Ishikawa (cell line): ENCODE measurements around the gene FOXO6.
A peak's percentile ranks its signal among the peaks of the same experiment; 100 is the strongest.

Experiments
- CEBPB ChIP-seq: IDR thresholded peaks from 2 replicates; pipeline ENCODE4 v1.6.1; 2012
- EGR1 ChIP-seq: IDR thresholded peaks from 2 replicates; pipeline ENCODE4 v1.6.1; 2012
- EP300 ChIP-seq: IDR thresholded peaks from 2 replicates; pipeline ENCODE4 v1.6.1; 2012; ENCODE audit warnings: borderline replicate concordance
- FOXM1 ChIP-seq: IDR thresholded peaks from 2 replicates; pipeline ENCODE4 v1.6.1; 2012; ENCODE audit warnings: low read depth, borderline replicate concordance
- NFIC ChIP-seq: IDR thresholded peaks from 2 replicates; pipeline ENCODE4 v1.6.1; 2012
- RAD21 ChIP-seq: IDR thresholded peaks from 2 replicates; pipeline ENCODE4 v1.6.1; 2012; ENCODE audit warnings: low read depth
- TAF1 ChIP-seq: IDR thresholded peaks from 2 replicates; pipeline ENCODE4 v1.6.1; 2012; ENCODE audit warnings: low read depth, mild to moderate bottlenecking
- TCF12 ChIP-seq: IDR thresholded peaks from 2 replicates; pipeline ENCODE4 v1.6.1; 2012; ENCODE audit warnings: low read depth
- TEAD4 ChIP-seq: IDR thresholded peaks from 2 replicates; pipeline ENCODE4 v1.6.1; 2012
- YY1 ChIP-seq: IDR thresholded peaks from 2 replicates; pipeline ENCODE4 v1.6.1; 2012; ENCODE audit warnings: low read depth
- ZBTB7A ChIP-seq: IDR thresholded peaks from 2 replicates; pipeline ENCODE4 v1.6.1; 2012; ENCODE audit warnings: low read depth
- TF ChIP-seq, protein P1 (sequence below): IDR thresholded peaks from 2 replicates; pipeline ENCODE4 v1.6.1; 2012; ENCODE audit warnings: low read depth, mild to moderate bottlenecking
- TF ChIP-seq, protein P2 (sequence below): IDR thresholded peaks from 2 replicates; pipeline ENCODE4 v1.6.1; 2012
- TF ChIP-seq, protein P3 (sequence below): IDR thresholded peaks from 2 replicates; pipeline ENCODE4 v1.6.1; 2012

The FOXO6 gene

DNA sequence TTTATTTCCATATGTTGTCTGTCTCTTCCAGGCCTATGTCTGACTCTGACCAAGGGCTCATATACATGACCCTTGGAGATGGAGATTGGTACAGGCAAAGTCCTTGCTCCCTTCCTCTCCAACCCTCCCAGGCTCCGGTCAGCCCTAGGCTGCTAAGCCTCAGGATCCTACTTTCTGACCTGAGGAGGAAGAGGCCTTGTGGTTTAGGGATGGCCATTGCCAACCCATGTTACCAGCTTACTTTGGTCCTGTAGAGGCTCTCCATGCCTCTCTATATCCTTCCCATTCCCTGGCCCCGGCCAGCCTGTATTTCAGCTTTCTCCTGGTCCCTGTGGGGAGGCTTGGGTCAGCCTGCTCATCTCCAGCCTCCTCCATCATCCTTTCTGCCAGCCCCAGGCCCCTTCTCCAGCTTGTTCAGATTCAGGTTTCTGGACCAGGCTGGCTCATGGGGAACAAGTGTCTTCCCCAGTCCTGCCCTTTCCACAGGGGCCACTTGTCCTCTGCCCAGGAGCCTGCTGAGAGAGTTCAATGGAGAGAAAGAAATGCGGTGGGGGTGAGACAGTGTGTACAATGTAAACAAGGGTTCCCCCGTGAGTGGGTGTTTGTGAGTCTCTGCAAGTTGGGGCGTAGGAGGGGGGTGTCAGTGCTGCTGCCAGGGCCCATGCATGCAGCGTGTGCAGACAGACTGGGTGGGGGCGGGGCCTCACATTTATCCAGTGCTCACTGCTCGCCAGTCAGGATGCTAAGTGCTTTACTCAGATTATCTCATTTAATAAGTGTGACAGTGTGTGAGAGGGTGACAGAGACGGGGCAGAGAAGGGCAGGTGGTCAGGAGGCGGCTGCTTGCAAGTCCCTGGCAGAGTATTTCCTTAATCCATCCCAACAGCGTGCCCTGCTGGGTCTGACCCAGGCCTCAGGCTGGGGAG lies 31.3 kb upstream of the FOXO6 start:
- TF ChIP-seq, protein P1, sequence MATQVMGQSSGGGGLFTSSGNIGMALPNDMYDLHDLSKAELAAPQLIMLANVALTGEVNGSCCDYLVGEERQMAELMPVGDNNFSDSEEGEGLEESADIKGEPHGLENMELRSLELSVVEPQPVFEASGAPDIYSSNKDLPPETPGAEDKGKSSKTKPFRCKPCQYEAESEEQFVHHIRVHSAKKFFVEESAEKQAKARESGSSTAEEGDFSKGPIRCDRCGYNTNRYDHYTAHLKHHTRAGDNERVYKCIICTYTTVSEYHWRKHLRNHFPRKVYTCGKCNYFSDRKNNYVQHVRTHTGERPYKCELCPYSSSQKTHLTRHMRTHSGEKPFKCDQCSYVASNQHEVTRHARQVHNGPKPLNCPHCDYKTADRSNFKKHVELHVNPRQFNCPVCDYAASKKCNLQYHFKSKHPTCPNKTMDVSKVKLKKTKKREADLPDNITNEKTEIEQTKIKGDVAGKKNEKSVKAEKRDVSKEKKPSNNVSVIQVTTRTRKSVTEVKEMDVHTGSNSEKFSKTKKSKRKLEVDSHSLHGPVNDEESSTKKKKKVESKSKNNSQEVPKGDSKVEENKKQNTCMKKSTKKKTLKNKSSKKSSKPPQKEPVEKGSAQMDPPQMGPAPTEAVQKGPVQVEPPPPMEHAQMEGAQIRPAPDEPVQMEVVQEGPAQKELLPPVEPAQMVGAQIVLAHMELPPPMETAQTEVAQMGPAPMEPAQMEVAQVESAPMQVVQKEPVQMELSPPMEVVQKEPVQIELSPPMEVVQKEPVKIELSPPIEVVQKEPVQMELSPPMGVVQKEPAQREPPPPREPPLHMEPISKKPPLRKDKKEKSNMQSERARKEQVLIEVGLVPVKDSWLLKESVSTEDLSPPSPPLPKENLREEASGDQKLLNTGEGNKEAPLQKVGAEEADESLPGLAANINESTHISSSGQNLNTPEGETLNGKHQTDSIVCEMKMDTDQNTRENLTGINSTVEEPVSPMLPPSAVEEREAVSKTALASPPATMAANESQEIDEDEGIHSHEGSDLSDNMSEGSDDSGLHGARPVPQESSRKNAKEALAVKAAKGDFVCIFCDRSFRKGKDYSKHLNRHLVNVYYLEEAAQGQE: no peak
- TF ChIP-seq TCF12 (no peak), ZBTB7A (no peak), CEBPB (no peak)

DNA sequence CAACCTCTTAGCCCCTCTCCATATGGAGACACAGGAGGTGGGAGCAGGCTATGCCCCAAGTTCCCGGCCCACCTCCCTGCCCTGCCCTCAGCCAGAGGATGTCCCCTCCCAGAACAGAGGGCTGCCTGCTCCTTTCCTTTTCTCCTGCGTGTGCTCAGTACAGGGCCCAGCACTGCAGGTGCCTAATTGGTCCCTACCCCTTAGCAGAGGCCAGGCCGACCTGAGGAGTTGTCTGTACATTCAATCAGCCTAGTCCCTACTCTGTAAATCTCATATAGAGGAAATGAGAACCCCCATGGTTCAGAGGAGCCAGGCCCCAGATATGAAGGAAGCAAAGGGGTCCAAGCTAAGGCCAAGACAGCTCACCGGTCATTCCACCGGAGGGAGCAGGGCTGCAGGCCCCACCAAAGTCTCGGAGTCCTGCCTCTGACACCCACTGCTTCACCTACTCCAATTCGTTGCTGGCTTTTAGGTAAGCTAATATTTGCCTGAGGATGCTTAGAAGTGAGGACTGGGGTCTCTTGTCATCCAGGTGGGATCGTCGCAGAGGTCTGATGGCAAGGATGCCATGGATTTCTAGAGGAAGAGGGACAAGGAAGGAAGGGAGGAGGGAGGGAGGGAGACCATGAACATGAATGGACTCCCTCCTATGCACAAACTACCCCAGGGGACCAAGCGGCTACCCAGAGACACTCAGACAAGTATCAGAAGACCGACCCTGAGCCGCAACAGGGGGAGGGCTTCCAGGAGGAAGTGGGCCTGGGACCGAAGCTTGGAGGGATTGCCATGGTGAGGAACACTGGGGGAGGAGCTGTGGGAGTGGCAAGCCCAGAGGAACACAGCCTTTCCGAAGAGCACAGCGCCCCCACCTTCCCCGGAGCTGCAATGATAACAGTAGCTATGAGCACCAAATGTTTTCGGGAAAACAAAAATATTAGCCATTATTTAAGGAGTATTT lies 30.4 kb upstream of the FOXO6 start:
- no peak for TF ChIP-seq EGR1
- TF ChIP-seq CEBPB: no peak
- no peak for TF ChIP-seq RAD21
- TF ChIP-seq, protein P1: no peak
- no peak for TF ChIP-seq NFIC
- no peak for TF ChIP-seq ZBTB7A
- TF ChIP-seq, protein P2, sequence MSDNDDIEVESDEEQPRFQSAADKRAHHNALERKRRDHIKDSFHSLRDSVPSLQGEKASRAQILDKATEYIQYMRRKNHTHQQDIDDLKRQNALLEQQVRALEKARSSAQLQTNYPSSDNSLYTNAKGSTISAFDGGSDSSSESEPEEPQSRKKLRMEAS: no peak
- TF ChIP-seq TEAD4: no peak
- TF ChIP-seq EP300: no peak
- TF ChIP-seq, protein P3, sequence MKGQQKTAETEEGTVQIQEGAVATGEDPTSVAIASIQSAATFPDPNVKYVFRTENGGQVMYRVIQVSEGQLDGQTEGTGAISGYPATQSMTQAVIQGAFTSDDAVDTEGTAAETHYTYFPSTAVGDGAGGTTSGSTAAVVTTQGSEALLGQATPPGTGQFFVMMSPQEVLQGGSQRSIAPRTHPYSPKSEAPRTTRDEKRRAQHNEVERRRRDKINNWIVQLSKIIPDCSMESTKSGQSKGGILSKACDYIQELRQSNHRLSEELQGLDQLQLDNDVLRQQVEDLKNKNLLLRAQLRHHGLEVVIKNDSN: no peak
- TF ChIP-seq TAF1: no peak
- TF ChIP-seq FOXM1: no peak
- TF ChIP-seq TCF12: no peak
- no peak for TF ChIP-seq YY1

DNA sequence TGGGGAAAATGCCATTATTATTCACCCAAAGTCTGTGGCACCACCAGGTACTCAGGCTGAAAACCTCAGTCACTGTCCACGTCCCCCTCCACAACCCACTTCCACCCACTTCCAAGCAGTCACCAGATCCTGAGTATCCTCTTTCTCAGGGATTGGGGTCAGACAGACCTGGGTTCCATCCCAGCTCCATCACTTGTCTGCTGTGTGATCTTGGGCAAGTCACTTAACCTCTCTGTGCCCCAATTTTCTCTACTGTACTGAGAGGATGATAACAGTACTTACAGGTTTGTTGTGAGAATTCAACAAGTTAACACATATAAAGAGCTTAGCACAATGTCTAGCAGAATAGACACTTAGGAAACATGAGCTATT lies 29.7 kb upstream of the FOXO6 start:
- TF ChIP-seq, protein P2: no peak
- TF ChIP-seq, protein P1: no peak
- TF ChIP-seq EGR1: no peak
- no peak for TF ChIP-seq YY1
- TF ChIP-seq, protein P3: no peak

DNA sequence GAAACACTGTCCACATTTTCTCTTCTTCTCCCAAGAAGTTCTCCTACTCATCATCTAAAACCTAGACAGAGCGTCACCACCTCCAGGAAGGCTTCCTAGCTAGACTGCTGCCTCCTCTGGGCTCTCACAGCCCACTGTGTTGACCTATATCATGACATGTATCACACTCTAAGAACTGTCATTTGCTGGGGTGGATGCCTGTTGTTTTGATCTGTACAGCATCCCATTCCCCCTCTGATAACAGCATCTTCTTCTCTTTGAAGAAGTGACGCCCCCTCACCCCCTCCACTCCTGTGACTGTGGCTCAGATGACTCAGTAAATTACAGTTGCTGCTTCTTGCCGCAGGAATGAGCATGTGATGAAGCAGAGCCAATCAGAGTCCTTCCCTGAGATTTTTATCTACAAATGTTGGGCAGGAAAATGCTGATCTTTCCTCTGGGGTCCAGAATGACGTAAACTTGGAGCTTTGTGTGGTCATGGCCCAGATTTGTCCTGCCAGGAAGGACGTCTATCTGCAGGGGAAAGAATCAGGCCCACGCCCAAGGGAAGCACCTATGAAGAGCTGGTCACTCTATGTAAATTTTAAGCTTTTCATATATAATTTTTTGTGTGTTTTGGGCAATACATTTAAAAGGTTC lies 28.0 kb upstream of the FOXO6 start:
- TF ChIP-seq, protein P1: no peak
- TF ChIP-seq NFIC (no peak), EP300 (no peak), CEBPB (no peak)
- TF ChIP-seq, protein P3: peak; percentile 50
